Activated naive CD4-positive, alpha-beta T cell treated with anti-CD3 and anti-CD28 coated beads, Interleukin-2, amount 50 U/mL, for 24 hours (primary cell): ENCODE data around the gene KLHL26.

Experiments
- H3K27ac Mint-ChIP-seq: one replicate; pipeline ENCODE4 v1.8.0; 2021; ENCODE audit warnings: mild to moderate bottlenecking, mixed read lengths
- H3K27me3 Mint-ChIP-seq: one replicate; pipeline ENCODE4 v1.8.0; 2021; ENCODE audit warnings: mixed read lengths
- H3K36me3 Mint-ChIP-seq: one replicate; pipeline ENCODE4 v1.8.0; 2021; ENCODE audit warnings: mixed read lengths
- H3K4me1 Mint-ChIP-seq: one replicate; pipeline ENCODE4 v1.8.0; 2021; ENCODE audit warnings: mixed read lengths
- H3K4me3 Mint-ChIP-seq: one replicate; pipeline ENCODE4 v1.8.0; 2021; ENCODE audit warnings: mild to moderate bottlenecking, mixed read lengths
- H3K9me3 Mint-ChIP-seq: one replicate; pipeline ENCODE4 v1.8.0; 2021; ENCODE audit warnings: mixed read lengths

KLHL26 gene

DNA sequence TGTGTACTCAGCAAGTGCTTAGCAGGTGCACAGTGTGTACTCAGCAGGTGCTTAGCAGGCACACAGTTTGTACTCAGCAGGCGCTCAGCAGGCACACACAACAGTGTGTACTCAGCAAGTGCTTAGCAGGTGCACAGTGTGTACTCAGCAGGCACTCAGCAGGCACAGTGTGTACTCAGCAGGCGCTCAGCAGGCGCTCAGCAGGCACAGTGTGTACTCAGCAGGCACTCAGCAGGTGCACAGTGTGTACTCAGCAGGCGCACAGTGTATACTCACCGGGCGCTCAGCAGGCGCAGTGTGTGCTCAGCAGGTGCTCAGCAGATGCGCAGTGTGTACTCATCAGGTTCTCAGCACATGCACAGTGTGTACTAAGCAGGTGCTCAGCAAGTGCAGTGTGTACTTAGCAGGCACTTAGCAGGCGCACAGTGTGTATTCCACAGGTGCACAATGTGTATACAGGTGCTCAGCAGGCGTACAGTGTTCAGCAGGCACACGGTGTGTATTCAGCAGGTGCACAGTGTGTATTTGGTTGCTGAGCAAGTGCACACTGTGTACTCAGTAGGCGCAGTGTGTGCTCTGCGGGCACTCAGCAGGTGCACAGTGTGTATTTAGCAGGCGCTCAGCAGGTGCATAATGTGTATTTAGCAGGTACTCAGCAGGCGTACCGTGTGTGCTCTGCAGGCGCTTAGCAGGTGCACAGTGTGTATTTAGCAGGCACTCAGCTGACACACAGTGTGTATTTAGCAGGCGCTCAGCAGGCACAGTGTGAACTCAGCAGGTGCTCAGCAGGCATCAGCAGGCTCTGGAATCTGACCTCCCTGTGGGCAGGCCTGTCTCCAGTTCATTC, 61.7 kb downstream of the KLHL26 start:
- Mint-ChIP-seq H3K9me3 (no peaks in the 10 kb centered on the region), H3K36me3 (no peaks in the 10 kb centered on the region), H3K27me3 (no peaks in the 10 kb centered on the region), H3K4me1 (peaks cover 54% of the 10 kb centered on the region), H3K4me3 (no peak overlapping the region), H3K27ac (no peak overlapping the region)

DNA sequence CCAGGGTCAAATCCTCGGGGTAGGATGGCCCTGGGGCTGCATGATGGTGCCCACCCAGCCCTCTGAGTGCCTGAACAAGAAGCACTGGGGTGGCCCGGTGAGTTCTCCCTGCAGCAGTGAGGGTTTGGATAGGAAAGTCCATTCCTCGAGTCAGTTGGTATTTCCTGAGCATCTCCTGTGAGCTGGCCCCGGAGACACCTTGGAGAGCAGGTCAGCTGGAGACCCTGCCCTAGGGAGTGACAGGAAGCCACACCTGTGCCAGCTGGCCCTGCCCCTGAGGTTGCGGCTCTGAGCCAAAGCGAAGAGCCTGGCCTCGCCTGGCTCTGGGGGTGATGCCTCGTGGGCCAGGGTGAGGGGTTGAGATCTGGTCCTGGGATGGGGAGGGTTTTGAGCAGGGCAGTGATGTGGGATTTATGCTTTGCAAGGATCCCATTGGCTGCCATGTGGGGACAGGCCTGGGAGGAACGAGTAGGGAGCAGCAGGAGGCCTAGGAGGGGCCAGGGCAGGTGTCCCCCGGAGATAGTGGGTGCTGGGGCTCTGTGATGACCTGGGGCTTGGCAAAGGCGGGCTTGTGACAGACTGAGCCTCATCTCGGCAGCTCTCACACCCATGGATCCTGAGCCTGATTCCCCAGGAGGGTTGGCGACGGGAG, 62.7 kb downstream of the KLHL26 start:
- Mint-ChIP-seq H3K27me3 (no peaks in the 10 kb centered on the region), H3K4me3 (peak overlapping the region; percentile 62), H3K4me1 (peaks cover 51% of the 10 kb centered on the region), H3K9me3 (no peaks in the 10 kb centered on the region), H3K36me3 (no peaks in the 10 kb centered on the region), H3K27ac (peak overlapping the region; percentile 81)

GRCh38 chr19:18700501-18701249, 63.8 kb downstream of the KLHL26 start:
- Mint-ChIP-seq H3K36me3 (no peaks in the 10 kb centered on the region), H3K9me3 (no peaks in the 10 kb centered on the region), H3K27me3 (no peaks in the 10 kb centered on the region), H3K4me3 (peak overlapping the region; percentile 72), H3K27ac (peak overlapping the region; percentile 59), H3K4me1 (peaks cover 42% of the 10 kb centered on the region)

DNA sequence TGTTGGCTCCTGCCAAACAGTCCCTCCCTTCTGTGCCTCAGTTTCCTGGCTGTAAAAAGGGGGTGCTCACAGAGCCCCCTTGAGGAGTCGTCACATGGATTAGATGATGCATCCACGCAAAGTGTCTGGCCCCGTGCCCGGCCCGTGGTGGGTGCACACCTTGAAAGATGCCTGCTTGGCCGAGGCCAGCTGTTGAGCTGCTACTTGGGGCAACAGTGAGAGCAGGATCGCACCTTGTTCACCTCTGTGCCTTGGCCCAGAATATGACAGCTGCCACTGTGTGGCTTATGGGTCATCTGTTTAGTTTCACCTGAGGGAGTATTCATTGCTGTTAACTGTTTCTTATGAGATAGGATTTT, 64.4 kb downstream of the KLHL26 start:
- Mint-ChIP-seq H3K27me3 (no peaks in the 10 kb centered on the region), H3K27ac (no peak overlapping the region), H3K36me3 (no peaks in the 10 kb centered on the region), H3K4me1 (peaks cover 38% of the 10 kb centered on the region), H3K4me3 (peak overlapping the region; percentile 72), H3K9me3 (no peaks in the 10 kb centered on the region)

- Mint-ChIP-seq H3K9me3 (no peaks in the 10 kb centered on the region), H3K4me1 (peaks cover 46% of the 10 kb centered on the region), H3K27ac (no peak overlapping the region), H3K4me3 (no peak overlapping the region), H3K27me3 (no peaks in the 10 kb centered on the region), H3K36me3 (no peaks in the 10 kb centered on the region)
Measured at GRCh38 chr19:18704054-18704453, 67.2 kb downstream of the KLHL26 start.

DNA sequence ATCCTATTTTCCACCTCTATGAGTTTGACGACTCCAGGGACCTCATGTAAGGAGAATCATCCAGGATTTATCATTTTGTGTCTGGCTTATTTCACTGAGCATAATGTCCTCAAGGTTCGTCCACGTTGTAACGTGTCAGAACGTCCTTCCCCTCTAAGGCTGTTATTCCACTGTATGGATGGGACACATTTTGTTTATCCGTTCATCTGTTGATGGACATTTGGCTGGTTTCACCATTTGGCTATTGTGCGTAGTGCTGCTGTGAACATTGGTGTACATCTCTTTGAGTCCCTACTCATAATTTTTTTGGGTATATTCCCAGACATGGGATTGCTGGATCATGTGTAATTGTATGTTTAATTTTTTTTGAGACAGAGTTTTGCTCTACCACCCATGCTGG, 68.1 kb downstream of the KLHL26 start:
- Mint-ChIP-seq H3K27ac (no peak overlapping the region), H3K36me3 (no peaks in the 10 kb centered on the region), H3K4me3 (no peak overlapping the region), H3K4me1 (peaks cover 36% of the 10 kb centered on the region), H3K27me3 (no peaks in the 10 kb centered on the region), H3K9me3 (no peaks in the 10 kb centered on the region)

- Mint-ChIP-seq H3K4me1 (peaks cover 26% of the 10 kb centered on the region), H3K27ac (no peak overlapping the region), H3K4me3 (no peak overlapping the region), H3K27me3 (no peaks in the 10 kb centered on the region), H3K9me3 (no peaks in the 10 kb centered on the region), H3K36me3 (no peaks in the 10 kb centered on the region)
Measured at GRCh38 chr19:18708452-18709231, 71.8 kb downstream of the KLHL26 start.

- Mint-ChIP-seq H3K9me3 (no peaks in the 10 kb centered on the region), H3K27me3 (no peaks in the 10 kb centered on the region), H3K4me3 (no peak overlapping the region), H3K4me1 (peaks cover 26% of the 10 kb centered on the region), H3K36me3 (no peaks in the 10 kb centered on the region), H3K27ac (no peak overlapping the region)
Measured at GRCh38 chr19:18709546-18709945, 72.7 kb downstream of the KLHL26 start.

DNA sequence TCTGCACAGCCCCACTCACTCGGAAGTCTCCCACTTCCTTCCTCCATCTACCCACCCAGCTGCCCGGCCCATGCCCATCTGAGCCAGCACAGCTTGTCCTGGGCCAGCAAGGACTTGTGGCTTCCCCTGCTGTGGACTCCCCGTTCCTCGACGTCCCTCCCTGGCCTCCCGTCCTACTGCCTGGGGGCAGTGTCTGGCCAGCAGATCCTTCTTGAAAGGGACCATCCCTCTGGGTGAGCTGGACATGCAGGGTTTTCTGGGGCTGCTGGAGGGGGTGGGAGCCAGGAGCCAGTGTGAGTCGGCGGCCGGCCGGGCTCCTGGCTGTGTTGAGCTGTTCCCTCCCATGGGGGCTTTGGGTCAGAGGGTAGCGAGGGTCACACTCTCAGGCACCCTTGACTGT, 73.4 kb downstream of the KLHL26 start:
- H3K27me3 Mint-ChIP-seq = no peaks in the 10 kb centered on the region
- H3K4me3 Mint-ChIP-seq = no peak overlapping the region
- H3K4me1 Mint-ChIP-seq = peaks cover 30% of the 10 kb centered on the region
- H3K27ac Mint-ChIP-seq = no peak overlapping the region
- no peaks in the 10 kb centered on the region for H3K36me3 Mint-ChIP-seq
- H3K9me3 Mint-ChIP-seq = no peaks in the 10 kb centered on the region

DNA sequence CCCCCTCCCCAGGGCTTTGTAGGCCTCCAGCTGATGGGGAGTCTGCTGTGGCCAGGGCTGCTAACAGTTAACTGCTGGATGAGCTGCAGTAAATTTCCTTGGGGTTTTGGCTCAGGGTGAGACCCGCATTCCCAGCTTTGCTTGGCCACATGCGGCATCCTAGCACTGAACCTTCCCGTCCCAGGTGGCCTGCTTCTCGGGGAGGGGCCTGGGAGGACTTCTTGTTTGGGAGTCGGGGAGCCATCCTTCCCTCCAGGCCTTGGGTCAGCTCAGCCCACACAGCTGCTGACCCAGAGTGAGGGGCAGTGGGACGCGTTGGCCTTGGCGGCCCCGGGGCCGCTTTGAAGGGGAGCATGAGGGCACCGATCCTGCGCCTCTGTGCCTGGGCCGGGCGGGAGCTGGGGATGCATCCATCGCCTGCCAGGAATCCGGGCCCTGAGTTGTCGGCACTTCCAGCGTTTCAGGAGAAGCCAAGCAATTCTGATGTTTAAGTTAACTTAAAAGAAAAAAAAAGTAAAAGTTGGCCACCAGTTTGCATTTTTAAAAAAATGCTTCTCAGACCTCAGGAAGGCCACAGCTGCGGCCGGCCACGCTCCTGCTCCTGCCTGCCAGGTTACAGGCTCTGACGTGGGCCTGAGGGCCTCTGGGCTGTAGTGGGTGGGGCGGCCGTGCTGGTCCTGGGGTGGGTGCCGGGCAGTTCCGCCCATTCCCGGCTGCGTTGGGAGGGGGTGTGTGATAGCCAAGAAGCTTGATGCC, 74.3 kb downstream of the KLHL26 start:
- H3K4me1 Mint-ChIP-seq = peaks cover 32% of the 10 kb centered on the region
- H3K27ac Mint-ChIP-seq = no peak overlapping the region
- H3K9me3 Mint-ChIP-seq = no peaks in the 10 kb centered on the region
- no peaks in the 10 kb centered on the region for H3K27me3 Mint-ChIP-seq
- H3K4me3 Mint-ChIP-seq = no peak overlapping the region
- no peaks in the 10 kb centered on the region for H3K36me3 Mint-ChIP-seq

GRCh38 chr19:18711893-18712292, 75.1 kb downstream of the KLHL26 start:
- Mint-ChIP-seq H3K27me3 (no peaks in the 10 kb centered on the region), H3K36me3 (no peaks in the 10 kb centered on the region), H3K27ac (no peak overlapping the region), H3K4me3 (no peak overlapping the region), H3K4me1 (peaks cover 31% of the 10 kb centered on the region), H3K9me3 (no peaks in the 10 kb centered on the region)

- H3K9me3 Mint-ChIP-seq = no peaks in the 10 kb centered on the region
- H3K4me3 Mint-ChIP-seq = no peak overlapping the region
- H3K4me1 Mint-ChIP-seq = peaks cover 22% of the 10 kb centered on the region
- no peak overlapping the region for H3K27ac Mint-ChIP-seq
- no peaks in the 10 kb centered on the region for H3K36me3 Mint-ChIP-seq
- H3K27me3 Mint-ChIP-seq = no peaks in the 10 kb centered on the region
Measured at GRCh38 chr19:18712981-18713380, 76.2 kb downstream of the KLHL26 start.

DNA sequence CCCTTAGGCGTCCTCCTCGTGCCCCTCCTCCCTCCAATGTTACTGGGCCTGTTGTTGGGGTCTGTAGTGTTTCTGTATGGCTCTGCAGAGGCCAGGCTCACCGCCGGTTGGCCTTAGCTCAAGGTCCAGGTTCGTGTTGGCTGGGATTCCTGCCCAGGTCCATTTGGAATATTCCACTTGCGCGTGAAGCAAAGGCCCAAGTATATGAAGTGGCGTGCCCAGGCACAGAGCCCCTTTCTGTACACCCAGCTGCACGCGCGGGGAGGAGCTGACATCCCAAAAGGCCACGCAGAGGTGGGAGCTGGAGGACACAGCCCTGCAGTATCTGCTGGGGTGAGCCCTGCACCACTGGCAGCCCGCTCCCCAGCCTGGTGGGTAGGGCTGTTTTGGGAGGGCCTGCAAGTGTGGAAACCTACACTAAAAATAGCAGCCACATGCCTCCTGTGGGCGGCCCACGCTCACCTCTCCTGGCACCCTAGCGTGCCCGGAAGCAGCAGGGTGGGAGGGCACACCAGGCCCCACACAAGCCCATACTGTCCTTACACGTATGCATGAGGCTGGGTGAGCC, 76.8 kb downstream of the KLHL26 start:
- H3K4me3 Mint-ChIP-seq = no peak overlapping the region
- no peaks in the 10 kb centered on the region for H3K36me3 Mint-ChIP-seq
- H3K27ac Mint-ChIP-seq = no peak overlapping the region
- H3K9me3 Mint-ChIP-seq = no peaks in the 10 kb centered on the region
- no peaks in the 10 kb centered on the region for H3K27me3 Mint-ChIP-seq
- H3K4me1 Mint-ChIP-seq = peaks cover 19% of the 10 kb centered on the region

DNA sequence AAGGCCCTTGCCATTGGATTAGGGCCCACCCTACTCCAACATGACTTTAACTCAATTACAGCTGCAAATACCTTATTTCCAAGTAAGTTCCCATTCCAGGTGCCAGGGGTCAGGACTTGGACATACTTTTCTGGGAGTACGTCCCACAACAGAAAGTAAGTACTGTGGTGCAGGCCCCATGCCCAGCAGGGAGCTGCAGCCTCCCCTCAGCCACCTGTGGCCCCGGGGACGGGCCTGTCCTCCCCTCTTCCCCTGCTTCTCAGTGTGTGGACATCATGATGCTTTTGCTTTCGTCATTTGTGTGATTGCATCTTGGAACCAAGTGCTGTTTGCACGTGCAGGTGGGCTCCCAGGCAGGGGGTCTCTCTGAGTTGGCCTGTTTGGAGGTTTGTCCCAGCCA, 78.6 kb downstream of the KLHL26 start:
- H3K27me3 Mint-ChIP-seq = no peaks in the 10 kb centered on the region
- peaks cover 21% of the 10 kb centered on the region for H3K4me1 Mint-ChIP-seq
- no peak overlapping the region for H3K27ac Mint-ChIP-seq
- H3K4me3 Mint-ChIP-seq = no peak overlapping the region
- H3K9me3 Mint-ChIP-seq = no peaks in the 10 kb centered on the region
- no peaks in the 10 kb centered on the region for H3K36me3 Mint-ChIP-seq
